Mucosa of descending colon (tissue), 3 donors: ENCODE data around the gene IPO11. TPM values are rescaled to one million over a fixed set of nuclear protein-coding genes. Genes with fewer than 3 reads are reported as not detected.

Experiments
- ATAC-seq: fragments of 200-7000 bp; cut with Tn5 transposase; one replicate; pipeline ENCODE4 v1.9.1; 2020; ENCODE audit warnings: mild to moderate bottlenecking, moderate library complexity
- DNase-seq, 3 donors: peaks; one replicate each; pipeline ENCODE4 v3.0.0-alpha.2; 2020
- H3K36me3 ChIP-seq: fragments of 200-600 bp; one replicate; pipeline ENCODE4 v1.8.0; 2021; ENCODE audit warnings: low read depth, mild to moderate bottlenecking
- H3K4me1 ChIP-seq: fragments of 200-600 bp; one replicate; pipeline ENCODE4 v1.8.0; 2021; ENCODE audit warnings: low read depth, mild to moderate bottlenecking
- H3K4me3 ChIP-seq: fragments of 200-600 bp; one replicate; pipeline ENCODE4 v1.8.0; 2021; ENCODE audit warnings: mild to moderate bottlenecking
- H3K9me3 ChIP-seq: fragments of 200-600 bp; one replicate; pipeline ENCODE4 v1.8.0; 2021; ENCODE audit warnings: mild to moderate bottlenecking
- intact Hi-C, 2 donors: fragments of 100-400 bp; cut with DNase I in 1 of 2; cut with micrococcal nuclease in 1 of 2; formaldehyde crosslinking; loops; one replicate each; pipeline versions ENCODE4 v1.11.0 to v1.11.1; 2022; cut with DNase I, micrococcal nuclease
- long read RNA-seq, 2 donors: library from polyadenylated mRNA; unstranded; transcript quantifications; one replicate each; pipeline ENCODE4 v2.0.0, GENCODE V29; 2019 to 2021
- total RNA-seq, 3 donors: library from RNA; stranded (reverse); fragmentation: NEBNext Ultra II Directional in 2 of 3; extraction: Animal tissue kit (Norgen Biotek cat#: 25700) in 2 of 3; gene quantifications; one replicate each; pipeline versions ENCODE4 v1.2.1 to v1.2.4, GENCODE V29; 2021 to 2023
- TF ChIP-seq, protein P1 (sequence below): fragments of 200-600 bp; IDR thresholded peaks from one replicate; pipeline ENCODE4 v1.8.0; 2022; ENCODE audit warnings: antibody characterized with exemption, mild to moderate bottlenecking
- donor health status: DM: no; HTN: no; CAD: no; lungs with moderate emphysema.
- donor health status: DM: no; HTN: no; CAD: no.
- donor health status: DM: no; HTN: yes; CAD: no.

Gene IPO11
- total RNA-seq: 10 to 100 TPM; 17.6 to 21.9 (median 18.5) TPM
- long read RNA-seq, donor 1, full-length matches to known transcripts: 9 of 12 reads
- long read RNA-seq, donor 1, partial matches to known transcripts: 3 of 12 reads
- long read RNA-seq, donor 1, other reads (novel, unspliced or antisense): 0 of 12 reads
- long read RNA-seq, donor 2, full-length matches to known transcripts: 2 of 5 reads
- long read RNA-seq, donor 2, partial matches to known transcripts: 1 of 5 reads
- long read RNA-seq, donor 2, other reads (novel, unspliced or antisense): 2 of 5 reads

DNA sequence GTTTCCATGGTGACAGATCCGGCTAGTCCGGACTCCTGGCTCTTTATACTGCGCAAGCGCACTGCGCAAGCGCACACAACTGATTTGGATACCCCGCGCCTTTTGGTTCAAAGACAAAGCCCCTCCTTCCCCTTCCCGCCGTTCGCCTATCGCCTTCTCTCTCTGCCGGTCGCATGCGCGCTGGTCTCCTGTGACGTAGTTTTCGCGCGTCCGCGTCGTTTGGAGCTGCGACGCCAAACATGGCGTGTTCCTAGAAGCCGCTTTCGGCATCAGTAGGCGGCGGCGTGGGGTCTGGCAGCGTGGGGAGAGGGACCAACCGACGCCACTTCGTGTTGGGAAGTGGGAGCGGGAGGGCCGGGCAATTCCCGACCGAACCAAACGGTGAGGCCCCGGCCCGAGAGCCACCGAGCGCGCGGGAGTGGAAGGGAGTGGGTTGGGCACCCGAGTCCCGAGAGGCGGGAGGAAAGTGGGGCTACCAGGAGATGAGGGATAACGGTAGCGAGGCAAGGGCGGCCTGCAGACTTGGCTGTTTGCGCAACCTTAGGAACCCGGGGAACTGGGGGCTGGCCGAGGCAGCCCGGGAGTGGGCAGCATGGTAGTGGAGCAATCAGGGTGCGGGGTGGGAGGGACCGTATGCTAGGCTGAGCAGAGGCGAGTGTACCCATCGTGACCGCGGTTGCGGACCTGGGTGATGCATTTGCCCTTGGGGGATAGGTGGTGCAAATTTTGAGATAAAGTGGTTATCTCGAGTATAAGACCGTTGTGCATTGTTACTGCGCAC, at the start of gene IPO11:
Gene IPO11, plus strand, starts transcription at position 215 of the 781 bp plus-strand sequence. CDS start 24,517 bp downstream, outside the sequence.
- Histone ChIP-seq H3K9me3 (no peaks in the 10 kb centered on the region), H3K36me3 (no peaks in the 10 kb centered on the region), H3K4me1 (peaks cover 5% of the 10 kb centered on the region), H3K4me3 (peak within 1 kb of the TSS; percentile 94)
- DNase-seq (peak; percentile 98 to 99 (median 99)), ATAC-seq (peak; percentile 100)
- intact Hi-C loops: no loop called here
- TF ChIP-seq, protein P1, sequence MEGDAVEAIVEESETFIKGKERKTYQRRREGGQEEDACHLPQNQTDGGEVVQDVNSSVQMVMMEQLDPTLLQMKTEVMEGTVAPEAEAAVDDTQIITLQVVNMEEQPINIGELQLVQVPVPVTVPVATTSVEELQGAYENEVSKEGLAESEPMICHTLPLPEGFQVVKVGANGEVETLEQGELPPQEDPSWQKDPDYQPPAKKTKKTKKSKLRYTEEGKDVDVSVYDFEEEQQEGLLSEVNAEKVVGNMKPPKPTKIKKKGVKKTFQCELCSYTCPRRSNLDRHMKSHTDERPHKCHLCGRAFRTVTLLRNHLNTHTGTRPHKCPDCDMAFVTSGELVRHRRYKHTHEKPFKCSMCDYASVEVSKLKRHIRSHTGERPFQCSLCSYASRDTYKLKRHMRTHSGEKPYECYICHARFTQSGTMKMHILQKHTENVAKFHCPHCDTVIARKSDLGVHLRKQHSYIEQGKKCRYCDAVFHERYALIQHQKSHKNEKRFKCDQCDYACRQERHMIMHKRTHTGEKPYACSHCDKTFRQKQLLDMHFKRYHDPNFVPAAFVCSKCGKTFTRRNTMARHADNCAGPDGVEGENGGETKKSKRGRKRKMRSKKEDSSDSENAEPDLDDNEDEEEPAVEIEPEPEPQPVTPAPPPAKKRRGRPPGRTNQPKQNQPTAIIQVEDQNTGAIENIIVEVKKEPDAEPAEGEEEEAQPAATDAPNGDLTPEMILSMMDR: peak; percentile 11

DNA sequence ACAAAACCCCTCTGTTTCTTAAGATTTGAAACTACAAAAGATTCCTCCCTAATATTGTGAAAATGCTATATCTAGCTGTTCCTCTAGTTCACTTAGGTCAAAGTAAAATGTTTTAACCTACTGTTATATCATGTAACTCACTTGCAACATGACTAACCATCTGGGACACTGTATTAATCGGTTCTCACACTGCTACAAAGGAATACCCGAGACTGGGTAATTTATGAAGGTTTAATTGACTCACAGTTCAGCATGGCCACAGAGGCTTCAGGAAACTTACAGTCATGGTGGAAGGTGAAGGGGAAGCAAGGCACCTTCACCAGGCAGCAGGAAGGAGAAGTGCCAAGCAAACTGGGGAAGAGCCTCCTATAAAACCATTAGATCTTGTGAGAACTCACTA, 43.5 kb upstream of the IPO11 start:
- TF ChIP-seq, protein P1: no peak
- H3K4me3 ChIP-seq: no peak overlapping the region
- H3K4me1 ChIP-seq: no peaks in the 10 kb centered on the region
- no peaks in the 10 kb centered on the region for H3K36me3 ChIP-seq
- intact Hi-C loops: no loop called here
- no peaks in the 10 kb centered on the region for H3K9me3 ChIP-seq
- DNase-seq: no peak
- ATAC-seq: no peak

DNA sequence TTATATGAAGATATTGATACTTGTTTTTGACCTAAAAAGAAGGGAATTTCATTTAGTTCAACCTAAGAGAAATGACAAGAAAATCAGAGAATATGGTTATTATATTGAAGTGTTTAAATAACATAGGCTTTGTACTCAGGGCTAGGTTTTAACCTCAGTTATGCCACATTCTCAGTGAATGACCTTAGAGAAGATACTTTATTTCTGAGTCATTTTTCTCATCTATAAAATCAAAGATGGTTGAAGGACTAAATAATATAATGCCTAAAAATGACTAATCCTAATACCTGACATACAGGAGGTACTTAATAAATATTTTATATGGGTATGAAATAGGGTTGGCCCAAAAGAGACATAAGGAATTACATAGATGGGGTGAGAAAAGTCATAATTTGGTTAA, 41.2 kb upstream of the IPO11 start:
- no peak for ATAC-seq
- intact Hi-C loops: no loop called here
- no peaks in the 10 kb centered on the region for H3K4me1 ChIP-seq
- DNase-seq: no peak
- H3K4me3 ChIP-seq: no peak overlapping the region
- no peaks in the 10 kb centered on the region for H3K36me3 ChIP-seq
- H3K9me3 ChIP-seq: no peaks in the 10 kb centered on the region
- TF ChIP-seq, protein P1: no peak

DNA sequence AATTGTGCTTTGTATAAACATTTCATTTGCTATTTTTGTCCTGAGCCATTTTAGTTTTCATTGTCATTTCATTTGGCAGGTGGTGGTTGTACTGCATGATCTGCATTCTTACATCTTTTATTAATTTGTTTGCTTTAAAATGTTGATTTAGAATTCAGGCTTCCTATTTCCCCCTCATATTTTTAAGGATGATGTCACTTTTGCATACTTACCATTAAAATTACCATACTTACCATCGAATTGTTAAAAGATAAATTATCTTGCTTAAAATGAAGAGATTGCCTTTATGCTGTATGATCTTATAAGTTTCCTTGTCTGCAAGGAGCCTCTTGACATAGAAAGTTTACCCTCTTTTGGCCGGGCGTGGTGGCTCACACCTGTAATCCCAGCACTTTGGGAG, 40.0 kb upstream of the IPO11 start:
- no peaks in the 10 kb centered on the region for H3K4me1 ChIP-seq
- ATAC-seq (no peak), DNase-seq (no peak)
- intact Hi-C loops: no loop called here
- no peak overlapping the region for H3K4me3 ChIP-seq
- no peaks in the 10 kb centered on the region for H3K36me3 ChIP-seq
- TF ChIP-seq, protein P1: no peak
- no peaks in the 10 kb centered on the region for H3K9me3 ChIP-seq

DNA sequence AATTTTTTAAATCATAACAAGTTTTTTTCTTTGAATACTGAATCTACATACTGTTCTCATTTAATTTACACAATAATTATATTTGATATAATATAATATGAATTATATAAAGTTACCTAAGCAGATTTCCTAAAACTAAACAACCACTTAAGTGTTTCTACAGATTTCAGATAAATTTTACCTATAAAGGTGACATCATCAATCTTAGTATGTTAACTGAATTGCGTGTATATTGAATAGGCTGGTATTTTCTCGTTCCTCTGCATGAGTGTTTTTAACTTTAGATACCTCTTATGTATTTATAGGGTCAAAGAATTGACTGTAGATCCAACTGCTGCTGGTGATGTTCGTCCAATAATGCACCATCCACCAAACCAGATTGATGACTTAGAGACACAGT, 39.2 kb upstream of the IPO11 start:
- Histone ChIP-seq H3K4me1 (no peaks in the 10 kb centered on the region), H3K4me3 (no peak overlapping the region), H3K9me3 (no peaks in the 10 kb centered on the region), H3K36me3 (no peaks in the 10 kb centered on the region)
- ATAC-seq (no peak), DNase-seq (no peak)
- TF ChIP-seq, protein P1: no peak
- intact Hi-C loops: no loop called here
